NCI-H82 treated with DMSO at 0.1 percent for 48 hours (cell line): Measurements from ENCODE around the gene TRIM77.
A peak's percentile ranks its signal among the peaks of the same experiment; 100 is the strongest.
"Not testable (repeated sequence)": the region's sequence is repeated elsewhere in the genome, so short reads cannot be mapped to it uniquely, and the experiment has no call there.

Experiments used
- DNase-seq: peaks from one replicate; lab custom pipeline; 2025; ENCODE audit not compliant: unreplicated experiment; lab: John Stamatoyannopoulos, UW

Gene TRIM77, protein sequence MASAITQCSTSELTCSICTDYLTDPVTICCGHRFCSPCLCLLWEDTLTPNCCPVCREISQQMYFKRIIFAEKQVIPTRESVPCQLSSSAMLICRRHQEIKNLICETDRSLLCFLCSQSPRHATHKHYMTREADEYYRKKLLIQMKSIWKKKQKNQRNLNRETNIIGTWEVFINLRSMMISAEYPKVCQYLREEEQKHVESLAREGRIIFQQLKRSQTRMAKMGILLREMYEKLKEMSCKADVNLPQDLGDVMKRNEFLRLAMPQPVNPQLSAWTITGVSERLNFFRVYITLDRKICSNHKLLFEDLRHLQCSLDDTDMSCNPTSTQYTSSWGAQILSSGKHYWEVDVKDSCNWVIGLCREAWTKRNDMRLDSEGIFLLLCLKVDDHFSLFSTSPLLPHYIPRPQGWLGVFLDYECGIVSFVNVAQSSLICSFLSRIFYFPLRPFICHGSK

DNA sequence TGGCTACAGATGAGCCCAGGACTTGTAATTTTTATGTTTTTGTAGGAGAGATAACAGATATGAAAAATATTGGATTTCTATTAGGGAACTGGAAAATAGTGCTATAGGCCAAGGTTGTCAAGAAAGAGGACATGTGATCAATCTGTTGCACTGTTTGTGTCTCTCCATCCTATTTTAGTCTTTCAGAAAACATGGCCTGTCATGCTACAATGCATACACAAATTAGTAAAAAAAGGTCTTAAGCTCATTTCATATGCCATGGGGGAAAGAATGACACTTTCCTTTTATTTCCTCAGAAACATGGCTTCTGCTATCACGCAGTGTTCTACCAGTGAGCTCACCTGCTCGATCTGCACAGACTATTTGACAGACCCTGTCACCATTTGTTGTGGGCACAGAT, at the start of gene TRIM77:
Gene TRIM77 (plus strand): TSS at position 301 of the 400 bp plus-strand sequence. CDS start 0 bp downstream, at position 301.
- not testable (repeated sequence) for DNase-seq

DNA sequence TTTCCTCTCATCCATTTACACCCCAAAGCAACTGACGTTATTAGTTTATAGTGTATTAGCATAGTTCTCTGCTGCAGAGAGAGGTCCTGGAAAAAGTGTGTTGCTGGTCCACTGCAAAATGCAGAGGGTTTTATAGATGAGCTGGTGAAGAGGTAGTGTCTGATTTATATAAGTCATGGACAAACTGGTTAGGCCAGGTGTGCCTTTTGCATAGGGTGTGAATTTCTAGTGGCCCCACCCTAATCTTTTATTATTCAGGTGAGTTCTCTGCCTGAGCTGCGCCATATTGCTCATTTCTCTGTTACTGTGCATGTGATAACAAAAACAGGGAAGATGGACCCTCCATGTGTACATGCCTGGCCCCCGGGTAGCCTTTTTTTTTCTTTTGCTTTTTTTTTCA, 43.1 kb upstream of the TRIM77 start:
- DNase-seq: no peak

DNA sequence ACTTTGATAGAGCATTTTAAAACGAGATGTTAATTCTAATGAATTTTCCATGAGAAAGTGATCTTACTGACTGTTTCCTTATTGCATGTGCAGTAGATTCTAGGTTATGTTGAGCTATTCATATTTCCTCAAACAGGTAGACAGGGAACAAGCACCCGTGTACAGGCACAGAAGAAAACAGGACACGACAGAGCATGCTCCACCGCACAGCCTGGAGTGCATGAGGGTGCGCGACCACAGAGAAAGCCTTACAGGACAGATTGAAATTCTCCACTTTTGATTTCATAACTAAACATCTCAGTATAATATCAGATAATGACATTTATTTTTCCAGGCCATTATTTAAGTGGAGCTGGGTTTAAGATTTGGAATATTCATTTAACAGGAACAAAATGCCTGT, 41.9 kb upstream of the TRIM77 start:
- not testable (repeated sequence) for DNase-seq

DNA sequence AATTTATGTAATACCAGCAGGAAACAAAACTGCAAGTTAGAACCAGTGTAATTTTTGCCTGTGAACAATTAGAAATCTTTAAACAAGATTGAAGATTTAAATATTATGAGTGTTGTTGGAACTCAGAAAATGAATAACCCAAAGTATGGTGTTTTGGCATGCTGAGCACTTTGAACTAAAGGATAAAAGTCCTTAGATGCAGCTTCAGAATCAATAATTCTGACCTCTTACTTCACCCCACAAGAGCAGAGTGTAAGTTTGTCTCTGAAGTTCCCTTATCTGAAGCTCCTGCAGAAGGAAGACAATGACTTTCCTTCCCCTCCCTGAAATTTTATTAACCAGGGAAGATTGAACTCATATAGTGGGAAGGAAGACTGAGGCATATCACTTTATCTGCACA, 40.5 kb upstream of the TRIM77 start:
- not testable (repeated sequence) for DNase-seq

DNA sequence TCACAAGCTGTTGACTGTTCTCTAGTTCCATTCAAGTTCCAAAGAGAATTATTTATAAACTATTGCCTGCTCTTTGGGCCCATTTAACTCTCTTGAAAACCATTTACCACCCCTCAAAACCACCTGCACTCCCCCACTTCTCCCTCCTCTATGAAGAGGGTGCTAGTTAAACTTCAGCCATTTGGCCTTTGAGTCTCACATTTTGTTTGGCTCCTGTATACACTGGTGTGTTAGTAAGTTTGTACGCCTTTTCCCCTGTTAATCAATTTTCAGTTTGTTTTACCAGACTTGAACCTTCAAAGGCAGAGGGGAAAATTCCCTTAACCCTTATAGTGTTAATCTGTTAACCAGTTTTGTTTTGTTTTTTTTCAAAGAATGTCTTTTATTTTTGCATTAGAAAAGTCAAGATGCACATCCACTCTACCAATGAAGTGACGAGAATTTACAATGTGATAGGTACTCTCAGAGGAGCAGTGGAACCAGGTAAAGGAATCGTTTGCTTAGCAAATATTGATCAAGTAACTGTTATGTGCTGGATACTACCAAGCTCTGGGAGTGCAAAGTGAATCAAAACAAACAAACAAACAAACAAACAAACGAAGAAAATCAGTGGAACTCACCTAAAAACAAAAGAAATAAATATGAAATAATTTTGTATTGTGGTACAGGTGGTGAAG, 40.0 kb upstream of the TRIM77 start:
- DNase-seq: not testable (repeated sequence)

DNA sequence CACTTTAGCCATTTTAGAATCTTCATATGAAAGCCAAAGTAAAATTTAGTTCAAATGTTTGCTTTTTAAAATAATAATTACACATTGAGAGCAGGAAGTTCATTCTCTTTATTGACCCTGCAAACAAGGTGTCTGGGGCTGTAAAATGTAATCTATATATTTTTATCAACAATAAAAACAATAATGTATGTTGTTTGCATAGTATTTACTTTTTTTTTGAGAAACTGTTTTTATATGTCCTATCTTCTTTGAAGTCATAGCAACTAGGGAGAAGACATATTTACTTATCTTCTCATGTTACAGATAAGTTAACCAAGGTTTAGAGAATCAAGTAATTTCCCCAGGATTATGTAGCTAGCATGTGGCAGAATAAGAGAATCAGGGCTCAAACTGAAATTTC, 37.6 kb upstream of the TRIM77 start:
- DNase-seq: not testable (repeated sequence)

DNA sequence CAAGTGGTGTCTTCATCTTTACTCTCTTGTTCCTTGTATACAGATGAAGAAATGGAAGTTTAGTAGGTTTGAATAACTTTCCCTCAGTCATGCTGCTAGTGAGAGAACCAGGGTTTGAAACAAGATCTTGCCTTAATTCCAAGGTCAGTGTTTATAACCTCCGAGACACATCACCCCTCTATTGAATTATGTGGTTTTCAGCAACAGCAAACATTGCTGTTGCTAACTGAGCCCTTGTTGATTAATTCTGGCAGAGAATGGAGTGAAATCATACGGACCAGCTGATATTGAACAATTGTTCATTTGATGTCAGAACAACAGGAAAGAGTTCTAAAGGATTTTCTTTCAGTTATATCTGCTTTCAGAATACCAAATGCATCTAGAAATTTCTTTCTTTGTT, 36.7 kb upstream of the TRIM77 start:
- not testable (repeated sequence) for DNase-seq

DNA sequence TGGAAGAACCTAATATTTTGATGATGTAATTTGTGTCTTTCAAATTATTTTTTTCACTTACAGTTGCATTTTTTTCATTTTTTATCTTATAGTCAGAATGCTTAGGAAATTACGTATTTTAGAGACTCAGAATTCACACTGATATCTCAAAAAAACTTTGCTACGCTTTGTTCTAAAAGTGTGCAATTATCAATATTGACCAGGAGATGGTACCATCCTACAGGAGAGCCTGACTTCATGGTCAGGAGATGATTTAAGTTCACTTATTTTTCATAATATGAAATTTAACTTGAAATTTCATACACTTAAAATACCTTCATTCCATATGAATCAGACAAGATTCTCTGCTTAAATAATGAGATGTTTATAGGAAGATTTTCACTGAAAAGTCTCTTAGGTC, 34.7 kb upstream of the TRIM77 start:
- DNase-seq: not testable (repeated sequence)

DNA sequence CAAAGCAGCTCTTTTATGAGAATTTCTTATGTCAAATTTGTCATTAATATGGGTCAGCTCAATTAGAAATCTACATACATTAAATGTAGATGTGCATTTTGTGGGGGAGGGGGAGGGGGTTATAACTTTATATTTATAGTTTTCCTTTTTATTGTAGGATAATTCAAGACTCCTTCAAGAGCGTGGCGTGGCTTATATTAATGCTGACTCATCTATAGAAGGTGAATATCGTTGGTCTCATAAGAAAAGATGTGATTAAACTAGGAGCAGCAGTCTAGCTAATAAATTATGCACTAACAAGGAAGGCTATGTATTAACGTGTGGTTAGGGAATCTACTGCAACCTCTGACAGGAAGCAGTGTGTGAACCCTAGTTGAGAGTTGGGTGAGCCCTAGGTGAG, 34.2 kb upstream of the TRIM77 start:
- DNase-seq: not testable (repeated sequence)

DNA sequence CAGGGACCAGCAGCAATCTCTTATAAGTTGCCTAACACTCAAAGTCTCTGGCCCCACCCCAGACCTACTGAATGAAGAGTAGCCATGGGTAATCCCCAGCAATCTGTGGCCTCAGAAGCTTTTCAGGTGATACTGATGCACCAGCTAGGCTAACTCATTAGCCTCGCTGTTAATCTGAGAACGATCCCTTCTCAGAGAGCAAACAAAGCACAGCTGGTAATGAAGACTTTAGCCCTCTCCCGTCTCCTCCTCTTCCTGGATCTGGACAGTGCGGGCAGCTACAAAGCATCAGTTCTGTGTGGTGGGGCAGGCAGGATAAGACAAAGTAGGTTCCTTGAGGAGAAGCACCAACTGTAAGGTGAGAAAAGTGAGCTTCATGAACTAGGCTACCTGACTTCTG, 3.0 kb upstream of the TRIM77 start:
- peak; percentile 28 for DNase-seq

DNA sequence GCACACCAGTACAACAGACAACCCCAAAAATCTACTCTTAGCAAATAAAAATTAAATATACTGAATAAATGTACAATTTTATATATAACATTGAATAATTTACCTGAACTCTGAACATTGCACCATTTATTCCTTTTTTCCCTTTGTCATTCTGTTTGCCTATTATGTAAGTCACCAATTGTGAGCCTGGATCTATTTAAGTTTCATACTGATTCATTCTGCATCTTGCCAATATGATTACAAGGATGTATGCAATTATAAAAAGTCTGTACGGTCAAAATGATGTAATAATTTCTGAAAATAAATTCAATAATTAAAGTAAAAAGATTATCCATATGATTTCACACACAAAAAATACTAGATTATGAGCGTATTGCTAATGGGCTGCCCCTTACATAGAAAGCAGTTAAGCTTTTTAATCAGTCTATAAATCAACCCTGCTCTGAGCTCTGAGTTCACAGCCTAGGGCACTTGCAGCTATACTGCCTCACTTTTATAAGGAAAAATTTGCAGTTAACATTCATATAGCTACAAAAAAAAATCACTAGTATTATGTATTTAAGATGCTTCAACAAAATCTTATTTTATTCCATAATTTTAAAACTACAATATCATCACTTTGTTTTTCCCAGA, 14.9 kb downstream of the TRIM77 start:
- not testable (repeated sequence) for DNase-seq

DNA sequence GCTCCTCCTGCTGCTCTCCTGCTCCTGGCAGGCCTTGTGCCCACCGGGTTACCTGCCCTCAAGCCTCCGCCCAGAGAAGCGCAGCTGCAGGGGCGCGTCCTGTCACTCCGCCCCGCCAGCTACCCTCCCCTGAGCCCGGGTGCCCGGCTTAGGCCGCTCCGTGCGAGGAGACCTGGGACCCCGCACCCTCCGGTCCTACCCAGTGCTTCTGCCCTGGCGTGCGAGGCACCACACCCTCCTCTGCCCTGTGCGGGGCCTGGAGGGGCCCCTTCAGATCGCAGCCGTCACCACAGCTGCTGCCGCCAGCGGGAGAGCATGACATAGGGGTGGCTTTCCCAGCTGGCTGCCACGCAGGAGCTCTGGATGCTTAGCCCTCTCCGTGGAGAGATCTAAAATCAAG, 20.1 kb downstream of the TRIM77 start:
- DNase-seq: not testable (repeated sequence)

DNA sequence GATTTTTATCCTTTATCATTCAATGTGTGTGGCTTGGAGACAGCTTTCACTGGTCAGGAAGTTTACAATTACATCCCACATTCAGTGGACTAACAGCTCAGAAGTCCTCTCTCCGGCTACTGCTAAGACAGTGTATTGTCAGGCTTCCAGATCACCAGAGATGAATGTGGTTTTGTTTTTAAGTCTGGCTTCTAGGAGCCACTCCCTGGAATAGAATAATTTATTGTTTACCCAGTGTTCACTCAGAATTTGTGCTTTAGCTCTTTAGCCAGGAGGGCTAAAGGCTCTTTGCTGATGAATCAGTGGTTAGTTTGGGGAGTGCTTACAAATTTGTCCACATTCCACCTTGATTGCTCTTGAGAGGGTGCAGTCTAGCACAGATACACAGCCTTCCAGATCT, 26.5 kb downstream of the TRIM77 start:
- DNase-seq: no peak

DNA sequence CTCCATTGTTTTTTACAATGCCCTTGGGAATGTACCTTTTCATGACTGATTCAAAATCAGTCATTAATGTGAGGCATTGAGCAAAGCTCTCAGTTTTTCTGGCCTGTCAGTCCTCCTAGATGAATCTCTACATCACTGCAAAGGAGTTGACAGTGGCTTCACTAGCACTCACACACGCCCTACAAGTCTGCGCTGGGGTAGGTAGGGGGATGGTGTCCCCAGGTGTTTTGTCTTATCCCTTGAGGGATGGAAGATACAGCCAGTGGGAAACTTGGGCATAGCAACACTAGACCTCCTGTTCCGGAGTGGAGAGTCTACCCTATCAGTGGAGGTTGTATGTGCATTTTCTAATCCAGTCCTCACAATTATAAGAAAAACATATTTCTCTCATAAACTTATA, 27.0 kb downstream of the TRIM77 start:
- DNase-seq: no peak

DNA sequence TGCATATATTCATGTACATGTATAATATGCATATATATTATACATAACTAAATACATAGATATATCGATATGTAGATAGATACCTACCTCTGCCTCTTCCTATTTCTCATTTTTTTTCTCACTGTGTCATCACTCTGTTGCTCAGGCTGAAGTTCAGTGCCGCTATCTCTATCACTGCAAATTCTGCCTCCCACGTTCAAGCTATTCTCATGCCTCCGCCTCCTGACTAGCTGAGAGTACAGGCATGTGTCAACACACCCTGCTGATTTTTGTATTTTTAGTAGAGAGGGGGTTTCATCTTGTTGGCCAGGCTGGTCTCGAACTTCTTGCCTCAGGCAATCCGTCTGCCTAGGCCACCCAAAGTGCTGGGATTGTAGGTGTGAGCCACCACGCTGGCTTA, 31.3 kb downstream of the TRIM77 start:
- not testable (repeated sequence) for DNase-seq

DNA sequence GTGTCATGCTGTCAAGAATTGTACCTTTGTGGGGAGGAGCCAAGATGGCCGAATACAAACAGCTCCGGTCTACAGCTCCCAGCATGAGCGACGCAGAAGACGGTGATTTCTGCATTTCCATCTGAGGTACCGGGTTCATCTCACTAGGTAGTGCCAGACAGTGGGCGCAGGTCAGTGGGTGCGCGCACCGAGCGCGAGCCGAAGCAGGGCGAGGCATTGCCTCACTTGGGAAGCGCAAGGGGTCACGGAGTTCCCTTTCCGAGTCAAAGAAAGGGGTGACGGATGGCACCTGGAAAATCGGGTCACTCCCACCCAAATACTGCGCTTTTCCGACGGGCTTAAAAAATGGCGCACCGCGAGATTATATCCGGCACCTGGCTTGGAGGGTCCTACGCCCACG, 34.1 kb downstream of the TRIM77 start:
- DNase-seq: not testable (repeated sequence)

DNA sequence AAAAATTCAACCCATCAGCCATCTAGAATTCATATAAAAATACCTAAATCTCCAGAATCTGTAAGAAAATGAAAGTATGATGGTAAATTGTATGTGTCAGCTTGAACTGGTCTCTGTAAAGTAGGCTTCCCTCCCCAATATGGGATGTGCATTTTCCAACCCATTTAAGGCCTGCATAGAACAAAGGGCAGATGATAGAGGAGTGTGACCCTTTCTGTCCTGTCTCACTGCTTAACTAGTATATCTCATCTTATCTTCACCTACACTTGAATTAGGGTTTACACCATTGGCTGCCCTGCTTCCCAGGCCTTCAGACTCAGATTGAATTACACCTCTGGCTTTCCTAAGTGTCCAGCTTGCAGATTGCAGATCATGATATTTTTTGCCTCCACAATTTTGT, 40.7 kb downstream of the TRIM77 start:
- DNase-seq: not testable (repeated sequence)
